B cell (primary cell): ENCODE data around the gene ANTXRL. TPM values are rescaled to one million over a fixed set of nuclear protein-coding genes. Genes with fewer than 3 reads are reported as not detected.

ENCODE experiments used
- polyA plus RNA-seq: library from polyadenylated mRNA; depleted of rRNA; stranded (reverse); fragments of >200 nt; gene quantifications from 2 replicates; pipeline ENCODE4 v1.2.3, GENCODE V29; 2012
- total RNA-seq, 2 donors: library from RNA; stranded (reverse); fragments of 120-200 nt in 1 of 2; gene quantifications; 1 replicate in 1 of 2; 2 replicates in 1 of 2; pipeline versions ENCODE4 v1.2.3 to v1.2.4, GENCODE V29; 2013 to 2022

ANTXRL gene
- total and polyA plus RNA-seq, 2 donors (not counting 1 experiment from before 2014, with no cell fraction given), result not detected

Other genes starting within 250 kb of the ANTXRL start
- gene MSMB, start 240.7 kb upstream of the ANTXRL start, total RNA-seq, result not detected in 2 replicates
- gene MSMB, start 240.7 kb upstream of the ANTXRL start, polyA plus RNA-seq, result not detected in 2 replicates
- gene ANXA8L1, start 88.8 kb downstream of the ANTXRL start, total RNA-seq, result not detected in 2 replicates
- gene ANXA8L1, start 88.8 kb downstream of the ANTXRL start, polyA plus RNA-seq, result not detected in 2 replicates
- gene NPY4R, start 179.0 kb downstream of the ANTXRL start, total RNA-seq, result not detected in 2 replicates
- not detected in 2 replicates for gene NPY4R, start 179.0 kb downstream of the ANTXRL start, polyA plus RNA-seq